Activated B cell treated with CpG ODN at 0.5 μM for 24 hours (primary cell): Measurements from ENCODE around the gene SELPLG. TPM values are rescaled to one million over a fixed set of nuclear protein-coding genes. Genes with fewer than 3 reads are reported as not detected.

Experiments used
- ATAC-seq: fragments of 200-7000 bp; cut with Tn5 transposase; one replicate; pipeline ENCODE4 v1.10.0; 2021; ENCODE audit warnings: low read depth, mild to moderate bottlenecking, moderate library complexity
- CTCF ChIA-PET: fragments of 350-600 bp; sonication (Branson Sonifier 250); formaldehyde crosslinking; loops from one replicate; lab custom pipeline; 2021; ENCODE audit warnings: antibody characterized with exemption; lab: Charles Lee
- POLR2A ChIA-PET: fragments of 350-600 bp; sonication (Branson Sonifier 250); formaldehyde crosslinking; loops from one replicate; lab custom pipeline; 2021; ENCODE audit warnings: antibody characterized with exemption; lab: Charles Lee
- DNase-seq: peaks from one replicate; pipeline ENCODE4 v3.0.0; 2022
- H3K27ac Mint-ChIP-seq: one replicate; pipeline ENCODE4 v1.8.0; 2020; ENCODE audit warnings: mixed read lengths
- H3K27me3 Mint-ChIP-seq: one replicate; pipeline ENCODE4 v1.8.0; 2021; ENCODE audit warnings: mixed read lengths
- H3K36me3 Mint-ChIP-seq: one replicate; pipeline ENCODE4 v1.8.0; 2021; ENCODE audit warnings: low read depth, mixed read lengths
- H3K4me1 Mint-ChIP-seq: one replicate; pipeline ENCODE4 v1.8.0; 2021; ENCODE audit warnings: mixed read lengths
- H3K4me3 Mint-ChIP-seq: one replicate; pipeline ENCODE4 v1.8.0; 2020; ENCODE audit warnings: mild to moderate bottlenecking, mixed read lengths
- H3K9me3 Mint-ChIP-seq: one replicate; pipeline ENCODE4 v1.8.0; 2020; ENCODE audit warnings: mixed read lengths
- intact Hi-C: fragments of 100-400 bp; cut with micrococcal nuclease; formaldehyde crosslinking; loops from one replicate; pipeline ENCODE4 v1.15.1; 2024
- total RNA-seq: library from RNA; stranded (reverse); gene quantifications from 2 replicates; pipeline ENCODE4 v1.2.3, GENCODE V29; 2022
- TF ChIP-seq, protein P1 (sequence below): fragments of 200-600 bp; IDR thresholded peaks from one replicate; pipeline ENCODE4 v1.8.0; 2022; ENCODE audit warnings: antibody characterized with exemption, mild to moderate bottlenecking

Gene SELPLG
- total RNA-seq, 1 donor from 2014 or later = 1.8 TPM

DNA sequence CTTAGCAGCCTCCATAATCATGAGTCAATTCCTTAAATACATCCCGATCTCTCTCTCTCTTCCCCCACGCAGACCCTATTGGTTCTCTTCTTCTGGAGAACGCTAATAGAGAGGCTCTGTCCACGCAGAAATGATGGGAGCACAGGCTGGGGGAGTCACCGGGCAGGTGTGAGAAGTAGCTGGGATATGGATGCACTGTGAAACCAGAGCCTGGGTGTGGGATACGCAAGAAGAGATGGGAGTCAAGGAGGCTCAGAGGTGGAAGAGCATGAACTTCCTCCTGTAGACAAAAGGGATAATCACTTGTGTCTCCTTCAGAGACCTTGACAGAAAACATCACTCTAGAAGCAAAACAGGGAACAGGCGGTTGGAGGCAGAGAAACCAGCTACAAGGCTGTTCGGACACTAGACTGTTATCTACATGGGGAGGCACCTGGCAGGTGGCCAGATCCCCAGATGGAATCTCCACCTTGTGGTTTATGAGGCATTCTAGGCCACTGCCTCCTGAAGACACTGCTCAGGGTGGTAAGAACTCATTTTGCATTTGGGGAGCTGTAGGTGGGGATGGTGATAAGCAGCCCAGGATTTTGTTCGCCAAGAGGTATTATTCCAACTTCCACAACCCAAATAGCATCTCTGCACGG, 7.2 kb upstream of the SELPLG start:
- H3K9me3 Mint-ChIP-seq = no peaks in the 10 kb centered on the region
- intact Hi-C loops = no loop called here
- H3K36me3 Mint-ChIP-seq = peaks cover 34% of the 10 kb centered on the region
- DNase-seq = no peak
- CTCF ChIA-PET = interaction anchor here (0.9 to 11.9 kb wide), 5 partner anchors 8 to 24 kb away, joined by 3 to 137 read pairs (median 8); no protein-coding TSS in a partner anchor
- H3K4me1 Mint-ChIP-seq = peaks cover 93% of the 10 kb centered on the region
- no peak for ATAC-seq
- TF ChIP-seq, protein P1, sequence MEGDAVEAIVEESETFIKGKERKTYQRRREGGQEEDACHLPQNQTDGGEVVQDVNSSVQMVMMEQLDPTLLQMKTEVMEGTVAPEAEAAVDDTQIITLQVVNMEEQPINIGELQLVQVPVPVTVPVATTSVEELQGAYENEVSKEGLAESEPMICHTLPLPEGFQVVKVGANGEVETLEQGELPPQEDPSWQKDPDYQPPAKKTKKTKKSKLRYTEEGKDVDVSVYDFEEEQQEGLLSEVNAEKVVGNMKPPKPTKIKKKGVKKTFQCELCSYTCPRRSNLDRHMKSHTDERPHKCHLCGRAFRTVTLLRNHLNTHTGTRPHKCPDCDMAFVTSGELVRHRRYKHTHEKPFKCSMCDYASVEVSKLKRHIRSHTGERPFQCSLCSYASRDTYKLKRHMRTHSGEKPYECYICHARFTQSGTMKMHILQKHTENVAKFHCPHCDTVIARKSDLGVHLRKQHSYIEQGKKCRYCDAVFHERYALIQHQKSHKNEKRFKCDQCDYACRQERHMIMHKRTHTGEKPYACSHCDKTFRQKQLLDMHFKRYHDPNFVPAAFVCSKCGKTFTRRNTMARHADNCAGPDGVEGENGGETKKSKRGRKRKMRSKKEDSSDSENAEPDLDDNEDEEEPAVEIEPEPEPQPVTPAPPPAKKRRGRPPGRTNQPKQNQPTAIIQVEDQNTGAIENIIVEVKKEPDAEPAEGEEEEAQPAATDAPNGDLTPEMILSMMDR = no peak
- no peaks in the 10 kb centered on the region for H3K27me3 Mint-ChIP-seq
- POLR2A ChIA-PET = interaction anchor here (0.6 to 14.3 kb wide), 9 partner anchors 8 to 89 kb away, joined by 3 to 118 read pairs (median 8); partner anchors contain the start of genes ISCU, SART3 and SELPLG
- H3K27ac Mint-ChIP-seq = peak overlapping the region; percentile 83
- peak overlapping the region; percentile 30 for H3K4me3 Mint-ChIP-seq

DNA sequence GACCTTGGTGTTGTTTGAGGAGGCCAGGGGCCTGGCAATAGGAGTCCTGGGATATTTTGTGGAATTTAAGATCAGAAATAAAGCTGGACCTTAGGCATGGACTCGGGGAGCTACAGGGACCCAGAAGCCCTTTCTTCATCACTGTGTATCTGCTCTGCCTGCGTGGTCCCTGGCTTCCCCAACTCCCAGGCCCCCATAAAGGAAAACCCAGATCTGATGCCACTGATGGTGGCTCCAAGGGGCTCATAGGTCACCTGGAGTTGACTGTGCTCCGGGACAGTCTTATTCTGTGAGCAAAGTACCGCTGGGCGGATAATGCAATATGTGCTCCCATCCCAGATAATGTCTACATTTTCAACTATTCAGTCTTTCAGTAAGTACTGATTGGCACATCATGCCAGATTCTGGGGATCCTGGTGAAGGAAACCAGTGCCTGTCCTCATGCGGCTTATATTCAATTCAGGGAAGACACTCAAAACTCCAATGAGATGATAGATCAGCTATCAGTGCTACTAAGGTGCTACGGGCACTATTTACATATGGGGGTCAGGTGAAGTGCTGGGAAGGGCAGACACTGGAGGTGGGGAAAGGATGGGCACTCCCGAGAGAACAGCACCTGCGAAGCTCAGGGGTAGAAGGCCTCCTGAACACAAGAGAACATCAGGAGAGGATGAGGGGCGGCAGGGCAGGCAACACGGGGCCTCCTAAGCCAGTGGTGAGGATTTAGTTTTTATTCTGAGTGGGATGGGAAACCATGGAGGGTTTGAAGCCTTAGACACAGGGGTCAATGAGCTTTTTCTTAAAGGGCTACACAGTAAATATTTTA, 5.5 kb upstream of the SELPLG start:
- Mint-ChIP-seq H3K4me3 (peak overlapping the region; percentile 4), H3K36me3 (peaks cover 19% of the 10 kb centered on the region), H3K4me1 (peaks cover 95% of the 10 kb centered on the region), H3K27ac (peak overlapping the region; percentile 87), H3K27me3 (no peaks in the 10 kb centered on the region), H3K9me3 (no peaks in the 10 kb centered on the region)
- TF ChIP-seq, protein P1 = no peak
- intact Hi-C loops = loop anchor here (5.0 kb wide), 1 partner anchor 122 kb away; the partner anchor contains the start of gene FICD
- ChIA-PET CTCF (interaction anchor here (1.0 to 11.9 kb wide), 5 partner anchors 8 to 76 kb away, joined by 3 to 137 read pairs (median 5); partner anchors contain the start of gene ISCU), POLR2A (interaction anchor here (0.8 to 14.3 kb wide), 10 partner anchors 9 to 91 kb away, joined by 3 to 135 read pairs (median 12); partner anchors contain the start of genes ISCU and SART3)
- ATAC-seq = no peak
- DNase-seq = no peak

DNA sequence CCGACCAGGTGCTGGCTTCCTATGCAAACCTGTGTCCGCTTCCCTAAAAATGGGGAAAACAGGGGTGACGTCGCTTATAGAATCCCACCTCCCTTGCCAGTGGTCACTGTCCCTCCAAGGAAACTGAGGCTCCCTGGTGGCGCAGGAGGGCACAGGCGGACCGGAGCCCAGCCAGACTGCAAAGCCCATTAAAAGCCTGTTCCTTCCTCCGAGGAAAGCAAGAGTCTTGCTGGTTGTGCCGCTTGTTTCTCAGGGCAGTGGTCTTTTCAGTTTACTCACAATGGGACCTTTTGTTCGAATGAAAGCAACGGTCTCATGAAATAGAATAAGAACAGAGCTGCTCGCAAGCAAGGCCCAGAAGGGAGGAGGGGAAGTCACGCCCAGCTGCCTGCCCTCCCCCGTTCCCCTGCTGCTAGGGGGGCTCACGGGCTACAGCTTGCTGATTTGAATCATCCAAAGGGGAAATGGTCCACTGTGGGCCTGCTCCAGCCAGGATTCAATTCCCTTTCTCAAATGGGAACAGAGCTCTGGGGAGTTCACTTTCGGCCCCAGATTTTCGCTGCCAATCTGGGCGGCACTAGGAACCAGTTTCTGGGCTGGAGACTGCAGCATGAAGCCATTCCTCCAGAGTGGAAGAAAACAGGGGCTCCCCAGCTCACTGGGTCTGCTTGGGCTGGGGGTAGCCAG, 4.6 kb upstream of the SELPLG start:
- Mint-ChIP-seq H3K4me3 (peak overlapping the region; percentile 79), H3K27ac (peak overlapping the region; percentile 87), H3K36me3 (peaks cover 13% of the 10 kb centered on the region), H3K27me3 (no peaks in the 10 kb centered on the region), H3K9me3 (no peaks in the 10 kb centered on the region), H3K4me1 (peaks cover 96% of the 10 kb centered on the region)
- ChIA-PET POLR2A (interaction anchor here (0.8 to 14.3 kb wide), 10 partner anchors 11 to 220 kb away, joined by 3 to 135 read pairs (median 12); partner anchors contain the start of genes ISCU and SART3), CTCF (interaction anchor here (1.0 to 11.9 kb wide), 8 partner anchors 9 to 165 kb away, joined by 3 to 137 read pairs (median 4); partner anchors contain the start of gene ISCU)
- TF ChIP-seq, protein P1 = no peak
- intact Hi-C loops = loop anchor here (5.0 kb wide), 1 partner anchor 121 kb away; the partner anchor contains the start of gene FICD
- DNase-seq (no peak), ATAC-seq (no peak)

DNA sequence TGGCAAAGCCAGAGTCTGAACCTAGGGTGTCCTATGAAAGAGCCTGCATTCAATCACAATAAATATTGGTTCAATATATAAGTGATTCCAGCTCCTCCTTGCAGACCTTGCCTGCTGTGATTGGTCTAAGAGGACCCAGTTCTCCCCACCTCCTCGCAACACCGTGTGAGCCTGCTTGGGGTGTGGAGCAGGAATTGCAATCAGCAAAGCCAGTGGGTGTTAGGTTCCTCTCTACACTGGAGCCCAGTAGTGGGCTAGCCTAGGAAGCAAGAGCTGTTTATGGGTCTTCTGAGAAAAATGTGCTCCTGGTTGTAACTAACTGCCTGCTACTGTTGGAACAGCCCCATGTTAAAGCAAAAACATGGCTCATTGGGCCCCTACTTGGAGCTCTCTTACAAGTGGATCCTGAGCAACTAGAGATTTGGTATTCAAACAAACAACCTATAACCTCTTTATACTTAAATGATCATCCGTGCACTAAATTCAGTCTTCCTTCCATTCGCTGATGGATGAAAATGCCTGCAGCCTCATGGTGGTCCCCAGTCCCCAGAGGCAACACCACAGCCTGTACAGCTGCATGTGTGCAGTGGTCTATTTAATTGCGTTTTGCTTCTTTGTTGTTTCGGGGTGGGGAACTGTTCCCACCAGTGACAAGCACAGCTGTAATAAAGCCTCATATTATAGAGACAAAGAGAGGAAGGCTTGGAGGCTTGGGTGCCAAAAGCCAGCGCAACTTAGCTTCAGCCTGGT, 3.7 kb upstream of the SELPLG start:
- intact Hi-C loops = loop anchor here (5.0 kb wide), 1 partner anchor 120 kb away; the partner anchor contains the start of gene FICD
- ATAC-seq = no peak
- Mint-ChIP-seq H3K27ac (peak overlapping the region; percentile 87), H3K4me3 (peak overlapping the region; percentile 79), H3K36me3 (peaks cover 13% of the 10 kb centered on the region), H3K27me3 (no peaks in the 10 kb centered on the region), H3K9me3 (no peaks in the 10 kb centered on the region), H3K4me1 (peaks cover 98% of the 10 kb centered on the region)
- ChIA-PET CTCF (interaction anchor here (0.9 to 11.9 kb wide), 6 partner anchors 9 to 166 kb away, joined by 3 to 137 read pairs (median 7); no protein-coding TSS in a partner anchor), POLR2A (interaction anchor here (0.5 to 14.3 kb wide), 13 partner anchors 10 to 221 kb away, joined by 3 to 135 read pairs (median 7); partner anchors contain the start of genes ISCU and SART3)
- no peak for DNase-seq
- TF ChIP-seq, protein P1 = no peak
